ENCODE data around the gene SP100.

DNA sequence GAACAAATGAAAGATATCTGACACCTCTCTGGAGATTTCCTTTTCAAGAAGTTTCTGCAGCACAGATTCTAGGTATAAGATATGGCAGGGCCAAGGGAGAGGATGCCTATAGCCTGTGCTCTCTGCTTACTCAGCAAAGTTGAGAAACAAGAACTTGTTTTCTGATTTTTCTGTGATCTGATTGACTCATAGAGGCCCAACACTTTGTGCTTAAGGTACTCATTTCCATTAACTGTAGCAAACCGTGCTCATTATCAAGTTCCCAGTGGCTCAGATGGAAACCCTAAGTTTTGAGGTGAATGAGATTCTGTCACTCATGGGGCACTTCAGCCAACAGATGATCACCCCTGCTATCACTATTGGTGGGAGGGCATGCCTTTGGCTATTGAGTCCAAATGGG is 124.3 kb downstream of the SP100 start:
- TF ChIP-seq EZH2 (IDR thresholded peaks at IDR 0.05; ENCODE audit: insufficient read depth, poor library complexity, severe bottlenecking): no peak
- no peak for TF ChIP-seq EZH2phosphoT487 (IDR thresholded peaks at IDR 0.05; ENCODE audit: insufficient read depth, low read depth)

Measured in GM23248 (cell line).